Measurements from ENCODE around the gene MAGEH1.

- TF ChIP-seq CTCF (IDR thresholded peaks at IDR 0.05) (no peak), POLR2A (IDR thresholded peaks at IDR 0.05) (no peak)
Measured at GRCh38 chrX:55452833-55453124, 852 bp downstream of the MAGEH1 start.
